ENCODE measurements around the gene LRRC49.

DNA sequence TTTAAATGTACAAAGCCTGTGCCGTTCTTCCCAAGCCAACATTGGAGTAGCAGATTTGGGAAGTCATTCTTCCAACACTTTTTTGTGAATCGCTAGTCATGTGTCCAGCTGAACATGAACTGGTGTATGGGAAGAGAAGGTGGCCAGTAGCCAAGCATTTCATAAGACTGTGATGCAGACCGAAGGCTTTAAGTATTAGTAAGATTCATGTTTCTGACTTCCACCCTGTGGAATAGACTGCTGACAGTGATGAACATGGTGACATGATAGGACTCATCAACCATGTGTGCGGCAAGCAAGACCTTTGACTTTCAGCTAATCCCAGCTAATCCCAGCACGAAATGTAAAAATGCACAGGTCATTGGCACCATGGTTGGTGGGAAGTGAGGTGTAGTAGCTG is 174.4 kb downstream of the LRRC49 start:
- TF ChIP-seq, protein P1, sequence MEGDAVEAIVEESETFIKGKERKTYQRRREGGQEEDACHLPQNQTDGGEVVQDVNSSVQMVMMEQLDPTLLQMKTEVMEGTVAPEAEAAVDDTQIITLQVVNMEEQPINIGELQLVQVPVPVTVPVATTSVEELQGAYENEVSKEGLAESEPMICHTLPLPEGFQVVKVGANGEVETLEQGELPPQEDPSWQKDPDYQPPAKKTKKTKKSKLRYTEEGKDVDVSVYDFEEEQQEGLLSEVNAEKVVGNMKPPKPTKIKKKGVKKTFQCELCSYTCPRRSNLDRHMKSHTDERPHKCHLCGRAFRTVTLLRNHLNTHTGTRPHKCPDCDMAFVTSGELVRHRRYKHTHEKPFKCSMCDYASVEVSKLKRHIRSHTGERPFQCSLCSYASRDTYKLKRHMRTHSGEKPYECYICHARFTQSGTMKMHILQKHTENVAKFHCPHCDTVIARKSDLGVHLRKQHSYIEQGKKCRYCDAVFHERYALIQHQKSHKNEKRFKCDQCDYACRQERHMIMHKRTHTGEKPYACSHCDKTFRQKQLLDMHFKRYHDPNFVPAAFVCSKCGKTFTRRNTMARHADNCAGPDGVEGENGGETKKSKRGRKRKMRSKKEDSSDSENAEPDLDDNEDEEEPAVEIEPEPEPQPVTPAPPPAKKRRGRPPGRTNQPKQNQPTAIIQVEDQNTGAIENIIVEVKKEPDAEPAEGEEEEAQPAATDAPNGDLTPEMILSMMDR (IDR thresholded peaks at IDR 0.05; ENCODE audit: insufficient read depth, low read depth, low read length), result no peak
- TF ChIP-seq EZH2 (IDR thresholded peaks at IDR 0.05; ENCODE audit: insufficient read depth, low read length), result no peak

All from astrocyte (in vitro differentiated cells and primary cell).